Head of caudate nucleus (tissue), 42 donors: Measurements from ENCODE around the gene USP17L19.
A peak's percentile ranks its signal among the peaks of the same experiment; 100 is the strongest.
"Not testable (repeated sequence)": the region's sequence is repeated elsewhere in the genome, so short reads cannot be mapped to it uniquely, and the experiment has no call there.

ENCODE experiments used
- DNase-seq, 42 donors: peaks; one replicate each; pipeline versions ENCODE4 v3.0.0 to v3.0.0-alpha.2; 2020 to 2021; ENCODE audit warnings: mixed read lengths in 7 of 42
- intact Hi-C: fragments of 100-400 bp; cut with DNase I; formaldehyde crosslinking; loops from one replicate; pipeline ENCODE4 v1.15.0; 2022

The USP17L19 gene, protein sequence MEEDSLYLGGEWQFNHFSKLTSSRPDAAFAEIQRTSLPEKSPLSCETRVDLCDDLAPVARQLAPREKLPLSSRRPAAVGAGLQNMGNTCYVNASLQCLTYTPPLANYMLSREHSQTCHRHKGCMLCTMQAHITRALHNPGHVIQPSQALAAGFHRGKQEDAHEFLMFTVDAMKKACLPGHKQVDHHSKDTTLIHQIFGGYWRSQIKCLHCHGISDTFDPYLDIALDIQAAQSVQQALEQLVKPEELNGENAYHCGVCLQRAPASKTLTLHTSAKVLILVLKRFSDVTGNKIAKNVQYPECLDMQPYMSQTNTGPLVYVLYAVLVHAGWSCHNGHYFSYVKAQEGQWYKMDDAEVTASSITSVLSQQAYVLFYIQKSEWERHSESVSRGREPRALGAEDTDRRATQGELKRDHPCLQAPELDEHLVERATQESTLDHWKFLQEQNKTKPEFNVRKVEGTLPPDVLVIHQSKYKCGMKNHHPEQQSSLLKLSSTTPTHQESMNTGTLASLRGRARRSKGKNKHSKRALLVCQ

DNA sequence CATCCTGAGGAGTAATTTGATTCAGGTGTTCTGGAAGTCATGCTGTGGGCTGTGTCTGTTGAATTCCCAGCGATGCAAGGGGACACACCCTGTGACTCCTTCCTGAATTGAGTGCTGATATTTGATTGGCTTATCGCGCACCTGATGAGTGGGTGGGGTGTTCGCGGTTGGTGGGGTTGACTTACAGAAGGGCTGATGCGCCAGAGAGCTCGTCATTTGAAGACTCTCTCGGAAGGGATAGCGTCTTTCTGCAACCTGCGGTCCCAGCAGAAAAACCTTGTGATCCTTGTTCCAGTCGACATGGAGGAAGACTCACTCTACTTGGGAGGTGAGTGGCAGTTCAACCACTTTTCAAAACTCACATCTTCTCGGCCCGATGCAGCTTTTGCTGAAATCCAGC is at the start of gene USP17L19:
TSS of gene USP17L19 (plus strand) at position 301 of the 400 bp plus-strand sequence. CDS start at position 301, 0 bp downstream.
- intact Hi-C loops, DNase-seq: not testable (repeated sequence)

- intact Hi-C loops, DNase-seq: not testable (repeated sequence)
Observed at GRCh38 chr4:9210357-9210756, 42.8 kb upstream of the USP17L19 start, which contains the start of gene USP17L10. USP17L10 (plus strand) TSS chr4:9210657; CDS start chr4:9210657, 0 bp downstream.

GRCh38 chr4:9214701-9215100 is 38.5 kb upstream of the USP17L19 start:
- intact Hi-C loops = not testable (repeated sequence)
- DNase-seq = peak in 16 of 42 donors; percentile 0 to 38 (median 4)

DNA sequence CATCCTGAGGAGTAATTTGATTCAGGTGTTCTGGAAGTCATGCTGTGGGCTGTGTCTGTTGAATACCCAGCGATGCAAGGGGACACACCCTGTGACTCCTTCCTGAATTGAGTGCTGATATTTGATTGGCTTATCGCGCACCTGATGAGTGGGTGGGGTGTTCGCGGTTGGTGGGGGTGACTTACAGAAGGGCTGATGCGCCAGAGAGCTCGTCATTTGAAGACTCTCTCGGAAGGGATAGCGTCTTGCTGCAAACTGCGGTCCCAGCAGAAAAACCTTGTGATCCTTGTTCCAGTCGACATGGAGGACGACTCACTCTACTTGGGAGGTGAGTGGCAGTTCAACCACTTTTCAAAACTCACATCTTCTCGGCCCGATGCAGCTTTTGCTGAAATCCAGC is 38.1 kb upstream of the USP17L19 start, which contains the start of gene USP17L11:
TSS of gene USP17L11 (plus strand) at position 301 of the 400 bp plus-strand sequence. CDS start at position 301, 0 bp downstream.
- intact Hi-C loops, DNase-seq: not testable (repeated sequence)

- intact Hi-C loops, DNase-seq: not testable (repeated sequence)
Observed at GRCh38 chr4:9219852-9220251, 33.3 kb upstream of the USP17L19 start, which contains the start of gene USP17L12. USP17L12 (plus strand) TSS chr4:9220152; CDS start chr4:9220152, 0 bp downstream.

- intact Hi-C loops, DNase-seq: not testable (repeated sequence)
Observed at GRCh38 chr4:9224596-9224995, 28.6 kb upstream of the USP17L19 start, which contains the start of gene USP17L13. USP17L13 (plus strand) TSS chr4:9224896; CDS start chr4:9224896, 0 bp downstream.

GRCh38 chr4:9230249-9230648 is 22.9 kb upstream of the USP17L19 start:
- DNase-seq = peak in 14 of 42 donors; percentile 1 to 31 (median 12)
- intact Hi-C loops = not testable (repeated sequence)

DNA sequence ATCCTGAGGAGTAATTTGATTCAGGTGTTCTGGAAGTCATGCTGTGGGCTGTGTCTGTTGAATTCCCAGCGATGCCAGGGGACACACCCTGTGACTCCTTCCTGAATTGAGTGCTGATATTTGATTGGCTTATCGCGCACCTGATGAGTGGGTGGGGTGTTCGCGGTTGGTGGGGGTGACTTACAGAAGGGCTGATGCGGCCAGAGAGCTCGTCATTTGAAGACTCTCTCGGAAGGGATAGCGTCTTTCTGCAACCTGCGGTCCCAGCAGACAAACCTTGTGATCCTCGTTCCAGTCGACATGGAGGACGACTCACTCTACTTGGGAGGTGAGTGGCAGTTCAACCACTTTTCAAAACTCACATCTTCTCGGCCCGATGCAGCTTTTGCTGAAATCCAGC is 19.1 kb upstream of the USP17L19 start, which contains the start of gene USP17L15:
TSS of gene USP17L15 (plus strand) at position 301 of the 400 bp plus-strand sequence. CDS start at position 301, 0 bp downstream.
- intact Hi-C loops = not testable (repeated sequence)

DNA sequence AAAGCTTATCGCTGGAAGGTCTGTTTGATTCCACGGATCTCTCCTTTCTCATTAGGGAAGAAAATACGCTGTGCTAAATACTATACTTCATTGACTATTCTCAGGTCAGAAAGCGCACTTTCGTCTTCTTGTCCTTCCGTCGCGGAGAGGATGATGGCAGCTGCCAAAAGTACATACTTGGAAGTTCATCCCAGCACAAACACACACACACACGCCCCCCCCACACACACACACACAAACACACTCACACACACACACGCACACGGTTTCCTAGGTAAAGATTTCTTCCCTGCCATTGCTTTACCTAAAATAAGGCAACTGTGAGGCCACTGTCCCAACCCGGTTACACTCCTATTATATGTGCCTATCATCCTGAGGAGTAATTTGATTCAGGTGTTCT is 14.7 kb upstream of the USP17L19 start:
- intact Hi-C loops = not testable (repeated sequence)
- DNase-seq = peak in 20 of 42 donors; percentile 1 to 54 (median 8)

More for the DNA sequence above, 19.1 kb upstream of the USP17L19 start, which contains the start of gene USP17L15:
- not testable (repeated sequence) for DNase-seq

DNA sequence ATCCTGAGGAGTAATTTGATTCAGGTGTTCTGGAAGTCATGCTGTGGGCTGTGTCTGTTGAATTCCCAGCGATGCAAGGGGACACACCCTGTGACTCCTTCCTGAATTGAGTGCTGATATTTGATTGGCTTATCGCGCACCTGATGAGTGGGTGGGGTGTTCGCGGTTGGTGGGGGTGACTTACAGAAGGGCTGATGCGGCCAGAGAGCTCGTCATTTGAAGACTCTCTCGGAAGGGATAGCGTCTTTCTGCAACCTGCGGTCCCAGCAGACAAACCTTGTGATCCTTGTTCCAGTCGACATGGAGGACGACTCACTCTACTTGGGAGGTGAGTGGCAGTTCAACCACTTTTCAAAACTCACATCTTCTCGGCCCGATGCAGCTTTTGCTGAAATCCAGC is 9.6 kb upstream of the USP17L19 start, which contains the start of gene USP17L17:
TSS of gene USP17L17 (plus strand) at position 301 of the 400 bp plus-strand sequence. CDS start at position 301, 0 bp downstream.
- DNase-seq, intact Hi-C loops: not testable (repeated sequence)

GRCh38 chr4:9247953-9248680 is 5.1 kb upstream of the USP17L19 start, which contains the start of gene USP17L18:
USP17L18 (plus strand) TSS chr4:9248630; CDS start chr4:9248630, 0 bp downstream.
- peak in 26 of 42 donors; percentile 1 to 54 (median 12) for DNase-seq
- intact Hi-C loops = not testable (repeated sequence)

DNA sequence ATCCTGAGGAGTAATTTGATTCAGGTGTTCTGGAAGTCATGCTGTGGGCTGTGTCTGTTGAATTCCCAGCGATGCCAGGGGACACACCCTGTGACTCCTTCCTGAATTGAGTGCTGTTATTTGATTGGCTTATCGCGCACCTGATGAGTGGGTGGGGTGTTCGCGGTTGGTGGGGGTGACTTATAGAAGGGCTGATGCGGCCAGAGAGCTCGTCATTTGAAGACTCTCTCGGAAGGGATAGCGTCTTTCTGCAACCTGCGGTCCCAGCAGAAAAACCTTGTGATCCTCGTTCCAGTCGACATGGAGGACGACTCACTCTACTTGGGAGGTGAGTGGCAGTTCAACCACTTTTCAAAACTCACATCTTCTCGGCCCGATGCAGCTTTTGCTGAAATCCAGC is 4.6 kb downstream of the USP17L19 start, which contains the start of gene USP17L20:
TSS of gene USP17L20 (plus strand) at position 301 of the 400 bp plus-strand sequence. CDS start at position 301, 0 bp downstream.
- DNase-seq, intact Hi-C loops: not testable (repeated sequence)

DNA sequence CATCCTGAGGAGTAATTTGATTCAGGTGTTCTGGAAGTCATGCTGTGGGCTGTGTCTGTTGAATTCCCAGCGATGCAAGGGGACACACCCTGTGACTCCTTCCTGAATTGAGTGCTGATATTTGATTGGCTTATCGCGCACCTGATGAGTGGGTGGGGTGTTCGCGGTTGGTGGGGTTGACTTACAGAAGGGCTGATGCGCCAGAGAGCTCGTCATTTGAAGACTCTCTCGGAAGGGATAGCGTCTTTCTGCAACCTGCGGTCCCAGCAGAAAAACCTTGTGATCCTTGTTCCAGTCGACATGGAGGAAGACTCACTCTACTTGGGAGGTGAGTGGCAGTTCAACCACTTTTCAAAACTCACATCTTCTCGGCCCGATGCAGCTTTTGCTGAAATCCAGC is 9.4 kb downstream of the USP17L19 start, which contains the start of gene USP17L21:
TSS of gene USP17L21 (plus strand) at position 301 of the 400 bp plus-strand sequence. CDS start at position 301, 0 bp downstream.
- intact Hi-C loops, DNase-seq: not testable (repeated sequence)

DNA sequence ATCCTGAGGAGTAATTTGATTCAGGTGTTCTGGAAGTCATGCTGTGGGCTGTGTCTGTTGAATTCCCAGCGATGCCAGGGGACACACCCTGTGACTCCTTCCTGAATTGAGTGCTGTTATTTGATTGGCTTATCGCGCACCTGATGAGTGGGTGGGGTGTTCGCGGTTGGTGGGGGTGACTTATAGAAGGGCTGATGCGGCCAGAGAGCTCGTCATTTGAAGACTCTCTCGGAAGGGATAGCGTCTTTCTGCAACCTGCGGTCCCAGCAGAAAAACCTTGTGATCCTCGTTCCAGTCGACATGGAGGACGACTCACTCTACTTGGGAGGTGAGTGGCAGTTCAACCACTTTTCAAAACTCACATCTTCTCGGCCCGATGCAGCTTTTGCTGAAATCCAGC is 14.1 kb downstream of the USP17L19 start, which contains the start of gene USP17L22:
TSS of gene USP17L22 (plus strand) at position 301 of the 400 bp plus-strand sequence. CDS start at position 301, 0 bp downstream.
- not testable (repeated sequence) for DNase-seq

DNA sequence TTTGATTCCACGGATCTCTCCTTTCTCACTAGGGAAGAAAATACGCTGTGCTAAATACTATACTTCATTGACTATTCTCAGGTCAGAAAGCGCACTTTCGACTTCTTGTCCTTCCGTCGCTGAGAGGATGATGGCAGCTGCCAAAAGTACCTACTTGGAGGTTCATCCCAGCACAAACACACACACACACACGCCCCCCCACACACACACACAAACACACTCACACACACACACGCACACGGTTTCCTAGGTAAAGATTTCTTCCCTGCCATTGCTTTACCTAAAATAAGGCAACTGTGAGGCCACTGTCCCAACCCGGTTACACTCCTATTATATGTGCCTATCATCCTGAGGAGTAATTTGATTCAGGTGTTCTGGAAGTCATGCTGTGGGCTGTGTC is 18.5 kb downstream of the USP17L19 start:
- peak in 31 of 42 donors; percentile 0 to 70 (median 31) for DNase-seq
- intact Hi-C loops = not testable (repeated sequence)

More for the DNA sequence above, 14.1 kb downstream of the USP17L19 start, which contains the start of gene USP17L22:
- intact Hi-C loops = not testable (repeated sequence)
